HepG2 (cell line): ENCODE results near the gene CHID1. TPM values are rescaled to one million over a fixed set of nuclear protein-coding genes. Genes with fewer than 3 reads are reported as not detected.

Source experiments
- AKNA ChIP-seq: sonication (generic); formaldehyde crosslinking; IDR thresholded peaks from 2 replicates; pipeline ENCODE4 v1.4.0; 2020; ENCODE audit warnings: missing genetic modification reagents, borderline replicate concordance
- HNRNPK ChIP-seq: fragments of 200-400 bp; formaldehyde crosslinking; IDR thresholded peaks from 2 replicates; pipeline ENCODE4 v1.6.1; 2018; ENCODE audit warnings: low read length, low read depth, moderate library complexity, mild to moderate bottlenecking; ENCODE audit not compliant: poor library complexity, severe bottlenecking
- RORA ChIP-seq: sonication (generic); formaldehyde crosslinking; IDR thresholded peaks from 2 replicates; pipeline ENCODE4 v1.5.0; 2020; ENCODE audit warnings: mild to moderate bottlenecking, missing genetic modification reagents, moderate library complexity
- SP2 ChIP-seq: sonication (generic); formaldehyde crosslinking; IDR thresholded peaks from 2 replicates; pipeline ENCODE4 v1.5.1; 2020; ENCODE audit warnings: mild to moderate bottlenecking, missing genetic modification reagents
- THAP8 ChIP-seq: sonication (generic); formaldehyde crosslinking; IDR thresholded peaks from 2 replicates; pipeline ENCODE4 v1.5.1; 2020; ENCODE audit warnings: missing genetic modification reagents, mild to moderate bottlenecking, borderline replicate concordance
- ZNF142 ChIP-seq: sonication (generic); formaldehyde crosslinking; IDR thresholded peaks from 2 replicates; pipeline ENCODE4 v1.4.0; 2020; ENCODE audit warnings: missing genetic modification reagents
- ZNF337 ChIP-seq: sonication (generic); formaldehyde crosslinking; IDR thresholded peaks from 2 replicates; pipeline ENCODE4 v1.5.1; 2020; ENCODE audit warnings: missing genetic modification reagents, low read depth, mild to moderate bottlenecking, borderline replicate concordance
- ZNF609 ChIP-seq: sonication (generic); formaldehyde crosslinking; IDR thresholded peaks from 2 replicates; pipeline ENCODE4 v1.4.0; 2020; ENCODE audit warnings: mild to moderate bottlenecking, missing genetic modification reagents, borderline replicate concordance
- ZNF713 ChIP-seq: sonication (generic); formaldehyde crosslinking; IDR thresholded peaks from 2 replicates; pipeline ENCODE4 v1.4.0; 2020; ENCODE audit warnings: mild to moderate bottlenecking, missing genetic modification reagents
- ZNF724P ChIP-seq: sonication (generic); formaldehyde crosslinking; IDR thresholded peaks from 2 replicates; pipeline ENCODE4 v1.8.0; 2022; ENCODE audit warnings: missing genetic modification reagents, borderline replicate concordance
- polyA plus RNA-seq, 8 experiments: library from polyadenylated mRNA; depleted of rRNA in 3 of 8; stranded (reverse) in 7 of 8; unstranded in 1 of 8; fragments of >200 nt; fragmentation: Illumina TruSeq in 4 of 8; extraction: Trizol in 4 of 8; gene quantifications; 2 replicates each; pipeline versions ENCODE4 v1.2.1 to v1.2.3, GENCODE V29; 2011 to 2016; ENCODE audit warnings: low read depth in 4 of 8, missing spikeins in 1 of 8, mixed read lengths in 1 of 8; ENCODE audit not compliant: insufficient read depth in 1 of 8
- total RNA-seq, 5 experiments: library from RNA; depleted of rRNA; stranded (reverse); fragments of >200 nt; fragmentation: Illumina TruSeq; extraction: Trizol; gene quantifications; 2 replicates each; pipeline ENCODE4 v1.2.3, GENCODE V29; 2016; ENCODE audit warnings: low read depth in 1 of 5

Gene CHID1
- total and polyA plus RNA-seq, 2 of the 13 experiments (the other 11 are each of a cell fraction or from before 2014, with no cell fraction given) = 65.1 to 93.6 TPM

GRCh38 chr11:844693-845644 lies 65.6 kb downstream of the CHID1 start (continued):
- TF ChIP-seq ZNF142 (CRISPR knock-in tag) = peak; percentile 54; the same call in 1 of the 2 replicates
- TF ChIP-seq ZNF609 (CRISPR knock-in tag) = 0 out of 2 replicates have a peak, but pooled peaks have one; percentile 30
- 0 out of 2 replicates have a peak, but pooled peaks have one; percentile 22 for TF ChIP-seq ZNF724P (CRISPR knock-in tag)
- TF ChIP-seq SP2 (CRISPR knock-in tag) = no peak
- TF ChIP-seq AKNA (CRISPR knock-in tag) = no peak
- no peak for TF ChIP-seq HNRNPK
- no peak for TF ChIP-seq ZNF337 (CRISPR knock-in tag)
- no peak for TF ChIP-seq RORA
- no peak for TF ChIP-seq THAP8
- no peak for TF ChIP-seq ZNF713
